GM19438 (cell line): ENCODE data around the gene MUC5B.
"Not testable (repeated sequence)": the region's sequence is repeated elsewhere in the genome, so short reads cannot be mapped to it uniquely, and the experiment has no call there.

ENCODE experiments used
- ATAC-seq: cut with Tn5 transposase; IDR thresholded peaks from one replicate; pipeline ENCODE4 v1.9.1; 2021; ENCODE audit warnings: low read depth; ENCODE audit not compliant: unreplicated experiment

The MUC5B gene

DNA sequence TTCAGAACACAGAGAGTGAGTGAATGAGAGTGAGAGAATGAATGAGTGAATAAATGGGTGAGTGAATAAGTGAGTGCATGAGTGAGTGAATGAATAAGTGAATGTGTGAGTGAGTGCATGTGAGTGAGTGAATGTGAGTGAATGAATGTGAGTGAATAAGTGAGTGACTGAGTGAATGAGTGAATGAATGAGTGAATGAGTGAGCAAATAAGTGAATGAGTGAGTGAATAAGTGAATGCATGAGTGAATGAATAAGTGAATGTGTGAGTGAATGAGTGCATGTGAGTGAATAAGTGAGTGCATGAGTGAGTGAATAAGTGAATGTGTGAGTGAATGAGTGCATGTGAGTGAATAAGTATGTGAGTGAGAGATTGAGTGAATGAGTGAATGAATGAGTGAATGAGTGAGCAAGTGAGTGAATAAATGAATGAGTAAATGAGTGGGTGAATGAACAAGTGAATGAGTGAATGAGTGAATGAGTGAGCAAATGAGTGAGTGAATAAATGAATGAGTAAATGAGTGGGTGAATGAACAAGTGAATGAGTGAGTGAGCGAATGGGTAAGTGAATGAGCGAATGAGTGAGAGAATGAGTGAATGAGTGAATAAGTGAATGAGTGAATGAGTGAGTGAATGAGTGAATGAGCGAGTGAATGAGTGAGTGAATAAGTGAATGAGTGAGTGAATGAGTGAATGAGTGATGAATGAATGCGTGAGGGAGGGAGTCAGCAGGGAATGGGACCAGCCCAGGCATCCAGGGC lies 21.3 kb upstream of the MUC5B start:
- no peak for ATAC-seq

DNA sequence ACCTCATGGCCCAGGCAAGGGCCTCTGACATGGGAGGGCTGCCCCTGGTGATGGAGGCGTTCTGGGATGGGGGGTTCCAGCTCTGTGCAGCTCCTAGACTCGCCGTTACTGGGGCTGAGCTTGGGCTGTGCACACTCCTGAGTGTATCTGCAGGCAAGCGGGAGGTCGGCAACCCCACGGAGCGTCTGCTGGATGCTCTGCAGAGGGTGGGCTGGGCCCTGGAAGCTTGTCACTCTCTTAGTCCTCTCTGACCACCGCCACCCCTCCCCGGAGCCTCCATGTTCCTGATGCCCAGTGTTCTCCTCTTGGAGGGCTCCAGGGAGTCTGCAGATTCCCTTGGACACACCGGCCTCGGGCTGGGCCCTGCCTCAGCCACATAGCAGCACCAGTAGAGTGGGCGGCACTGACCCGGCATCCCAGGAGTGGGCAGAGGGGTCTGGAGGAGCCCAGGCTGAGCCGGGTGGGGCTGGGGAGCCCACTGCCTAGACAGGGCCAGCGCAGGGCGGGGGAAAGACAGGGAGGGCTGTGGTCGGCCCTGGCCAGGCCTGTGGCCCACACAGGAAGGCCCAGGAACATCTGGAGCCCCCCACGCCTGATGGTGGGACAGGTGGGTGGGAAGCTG lies 20.6 kb upstream of the MUC5B start:
- ATAC-seq: no peak

DNA sequence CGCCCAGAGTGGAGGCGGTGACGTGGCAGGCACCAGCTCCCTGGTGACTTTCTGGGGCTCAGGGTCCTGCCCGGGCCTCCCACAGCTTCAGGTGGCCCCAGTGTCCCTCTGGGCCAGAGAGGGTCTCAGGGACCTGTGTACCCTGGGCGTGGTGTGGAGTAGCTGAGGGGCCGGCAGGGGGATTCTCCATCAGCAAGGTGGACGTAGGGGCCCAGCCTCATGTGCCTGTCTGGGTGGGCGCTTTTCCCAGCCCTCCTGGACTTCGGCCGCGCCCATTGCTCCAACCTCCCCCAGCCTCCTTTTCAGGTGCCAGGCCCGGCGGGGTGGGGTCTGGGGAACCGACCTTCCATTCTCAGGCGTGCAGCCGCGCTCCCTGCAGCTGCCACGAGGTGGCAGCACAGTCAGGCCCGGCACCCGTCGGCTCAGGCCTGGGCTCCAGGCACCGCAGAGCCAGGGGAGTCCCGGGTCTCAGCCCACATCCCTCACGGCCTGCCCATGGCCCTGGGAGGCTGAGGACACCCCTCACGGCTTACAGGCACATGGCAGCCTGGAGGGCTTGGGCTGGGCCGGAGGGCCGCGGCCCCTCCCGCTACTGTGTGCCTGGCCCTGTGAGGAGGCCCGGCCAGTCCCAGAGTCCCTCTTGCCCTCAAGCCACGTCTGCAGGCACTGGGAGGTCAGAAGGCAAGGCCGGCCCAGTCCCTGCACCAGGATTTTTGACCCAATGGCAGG lies 19.9 kb upstream of the MUC5B start:
- no peak for ATAC-seq

DNA sequence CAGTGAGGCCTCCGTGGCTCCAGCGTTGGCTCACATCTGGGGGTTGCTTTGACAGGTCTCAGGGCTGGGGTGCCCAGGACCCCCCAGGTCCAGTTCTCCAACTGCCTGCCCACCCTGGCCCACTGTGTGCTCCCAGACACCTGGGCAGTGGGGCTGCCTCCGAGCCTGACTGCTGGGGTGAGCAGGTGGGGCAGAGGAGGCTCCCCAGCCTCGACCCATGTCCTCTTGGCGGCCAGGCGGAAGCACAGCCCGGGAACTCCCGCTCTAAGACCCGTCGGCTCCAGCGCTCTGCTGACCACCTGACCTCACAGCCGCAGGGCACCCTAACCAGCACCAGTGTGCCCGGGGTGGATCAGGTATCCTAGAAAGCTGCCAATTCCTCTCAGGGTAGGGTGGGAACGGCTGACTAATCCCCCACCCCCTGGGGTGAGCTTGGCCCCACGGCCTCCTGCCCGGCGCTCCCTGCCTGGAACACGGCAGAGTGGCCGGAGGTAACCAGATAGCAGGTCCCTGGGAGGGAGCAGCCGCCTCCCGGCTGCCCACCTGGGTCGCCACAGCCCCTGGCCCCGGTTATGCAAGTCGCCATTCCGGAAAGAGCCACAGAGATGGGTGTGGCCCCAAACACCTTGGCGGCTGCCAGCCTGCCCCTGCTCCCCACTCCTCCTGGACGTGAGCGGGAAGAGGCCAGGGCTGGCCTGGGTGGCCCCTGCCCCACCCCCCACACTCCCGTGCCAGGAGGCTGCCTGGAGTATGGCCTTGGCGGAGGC lies 19.2 kb upstream of the MUC5B start:
- no peak for ATAC-seq

DNA sequence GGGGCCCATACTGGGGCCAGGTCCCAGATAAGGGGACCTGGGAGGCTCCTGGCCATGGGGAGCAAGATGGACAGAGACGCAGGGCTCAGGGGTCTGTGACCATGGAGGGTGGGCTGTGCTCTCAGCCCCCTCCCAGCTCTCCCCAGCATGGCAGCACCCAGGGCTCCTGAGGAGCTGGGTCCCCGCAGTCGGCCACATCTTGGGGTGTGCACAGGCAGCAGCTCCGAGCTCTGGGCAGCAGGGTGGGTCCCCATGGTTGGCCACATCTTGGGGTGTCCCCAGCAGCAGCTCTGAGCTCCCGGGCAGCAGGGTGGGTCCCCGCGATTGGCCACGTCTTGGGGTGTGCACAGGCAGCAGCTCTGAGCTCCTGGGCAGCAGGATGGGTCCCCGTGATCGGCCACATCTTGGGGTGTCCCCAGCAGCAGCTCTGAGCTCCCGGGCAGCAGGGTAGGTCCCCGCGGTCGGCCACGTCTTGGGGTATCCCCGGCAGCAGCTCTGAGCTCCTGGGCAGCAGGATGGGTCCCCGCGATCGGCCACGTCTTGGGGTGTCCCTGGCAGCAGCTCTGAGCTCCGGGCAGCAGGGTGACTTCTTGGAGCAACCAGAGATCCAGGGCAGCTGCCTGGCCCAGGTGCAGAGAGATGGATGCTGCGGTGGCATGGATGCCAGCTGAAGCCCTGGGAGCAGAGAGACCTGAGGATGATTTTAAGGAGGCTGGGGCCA lies 18.3 kb upstream of the MUC5B start:
- no peak for ATAC-seq

DNA sequence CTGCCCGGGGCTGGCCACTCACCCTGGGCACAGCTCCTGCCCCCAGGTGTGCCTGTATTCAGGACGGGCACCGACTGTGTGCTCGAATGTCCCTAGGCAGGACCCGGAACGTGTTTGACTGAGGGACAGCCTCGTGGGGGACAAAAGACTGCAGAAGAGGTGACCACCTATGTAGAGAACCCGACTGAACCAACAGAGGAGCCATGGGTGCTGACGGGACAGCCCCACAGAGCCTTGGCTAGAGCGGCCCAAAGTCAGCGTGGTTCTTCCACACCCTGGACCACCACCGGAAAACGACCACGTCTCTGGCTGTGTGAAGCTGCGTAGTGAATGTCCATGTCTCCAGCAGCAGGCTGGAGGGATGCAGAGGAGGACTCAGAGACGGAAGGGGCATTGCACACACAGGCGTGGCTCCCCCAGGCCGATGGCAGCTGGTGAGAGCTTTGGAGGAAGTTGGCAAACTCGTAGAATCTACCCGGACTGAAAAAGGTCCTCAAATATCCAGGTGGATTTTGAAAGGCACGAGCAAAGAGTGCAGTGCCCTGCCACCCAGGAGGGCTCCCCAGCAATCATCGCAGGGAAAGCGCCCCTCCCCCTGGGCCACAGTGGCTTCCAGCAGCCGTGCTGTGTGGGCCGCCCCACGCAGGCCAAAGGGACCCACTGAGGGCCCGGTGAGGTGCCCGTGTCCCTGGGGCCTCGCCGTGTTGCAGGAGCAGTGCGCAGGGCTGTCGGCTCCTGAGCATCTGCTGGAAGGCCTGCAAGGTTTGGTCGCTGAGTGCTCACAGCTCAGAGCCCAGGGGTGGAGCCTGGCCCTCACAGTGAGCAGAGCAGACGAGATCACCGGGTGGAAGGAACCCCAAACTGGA lies 17.5 kb upstream of the MUC5B start:
- ATAC-seq: no peak

DNA sequence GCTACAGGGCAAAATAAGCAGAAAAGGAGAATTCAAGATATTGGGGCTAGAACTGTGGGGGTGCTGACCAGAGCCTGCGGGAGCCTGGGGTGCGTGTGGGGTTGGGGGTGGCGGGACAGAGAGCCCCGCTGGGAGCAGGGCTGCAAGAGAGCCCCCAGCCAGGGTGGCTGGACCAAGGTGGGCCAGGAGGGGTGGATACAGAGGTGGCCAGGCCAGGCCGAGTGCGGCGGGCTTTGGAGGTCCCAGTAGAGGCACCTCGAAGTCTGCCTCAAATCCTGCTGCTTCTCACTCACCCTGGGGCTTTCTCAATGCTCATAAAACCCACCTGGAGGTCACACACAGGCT lies 16.9 kb upstream of the MUC5B start:
- ATAC-seq: no peak

DNA sequence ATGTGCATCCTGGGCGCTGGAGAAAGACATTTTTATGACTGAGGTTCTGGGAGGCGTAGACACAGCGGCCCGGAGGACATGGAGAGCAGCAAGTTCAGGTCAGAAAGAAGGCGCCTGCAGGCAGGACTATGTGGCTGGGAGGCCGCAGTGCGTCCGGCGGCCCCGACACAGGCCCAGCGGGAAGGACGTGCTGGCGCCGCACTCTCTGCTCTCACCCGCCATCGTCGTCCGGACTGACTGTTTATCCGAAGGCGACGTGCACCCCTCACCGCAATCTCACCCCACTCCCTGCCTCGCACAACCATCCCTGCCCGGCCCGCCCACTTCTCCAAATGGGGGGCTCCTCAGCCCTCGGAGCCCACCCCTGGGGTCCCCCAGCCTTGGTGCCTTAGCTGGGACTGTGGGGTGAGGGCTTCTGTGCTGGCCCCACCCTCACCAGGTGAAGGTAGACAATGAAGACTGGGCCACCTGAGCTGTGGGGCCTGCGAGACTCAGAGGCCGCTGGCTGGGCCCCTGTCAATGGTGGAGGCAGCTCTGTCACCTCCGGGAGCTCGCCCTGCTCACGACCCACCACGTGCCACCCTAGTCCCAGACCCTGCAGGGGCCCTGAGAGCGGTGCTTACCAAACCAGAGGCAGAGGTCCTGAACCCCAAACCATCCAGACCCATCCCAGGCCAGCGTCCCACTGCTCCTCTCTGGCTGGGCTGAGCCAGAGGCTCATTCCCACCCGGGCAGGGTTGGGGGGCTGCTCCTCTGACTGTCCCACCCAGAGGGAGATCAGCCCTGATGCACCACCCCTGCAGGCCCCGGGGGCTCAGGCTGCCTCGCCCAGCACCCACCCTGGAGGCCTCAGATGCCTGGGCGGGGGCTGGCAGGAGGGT lies 16.2 kb upstream of the MUC5B start:
- no peak for ATAC-seq

DNA sequence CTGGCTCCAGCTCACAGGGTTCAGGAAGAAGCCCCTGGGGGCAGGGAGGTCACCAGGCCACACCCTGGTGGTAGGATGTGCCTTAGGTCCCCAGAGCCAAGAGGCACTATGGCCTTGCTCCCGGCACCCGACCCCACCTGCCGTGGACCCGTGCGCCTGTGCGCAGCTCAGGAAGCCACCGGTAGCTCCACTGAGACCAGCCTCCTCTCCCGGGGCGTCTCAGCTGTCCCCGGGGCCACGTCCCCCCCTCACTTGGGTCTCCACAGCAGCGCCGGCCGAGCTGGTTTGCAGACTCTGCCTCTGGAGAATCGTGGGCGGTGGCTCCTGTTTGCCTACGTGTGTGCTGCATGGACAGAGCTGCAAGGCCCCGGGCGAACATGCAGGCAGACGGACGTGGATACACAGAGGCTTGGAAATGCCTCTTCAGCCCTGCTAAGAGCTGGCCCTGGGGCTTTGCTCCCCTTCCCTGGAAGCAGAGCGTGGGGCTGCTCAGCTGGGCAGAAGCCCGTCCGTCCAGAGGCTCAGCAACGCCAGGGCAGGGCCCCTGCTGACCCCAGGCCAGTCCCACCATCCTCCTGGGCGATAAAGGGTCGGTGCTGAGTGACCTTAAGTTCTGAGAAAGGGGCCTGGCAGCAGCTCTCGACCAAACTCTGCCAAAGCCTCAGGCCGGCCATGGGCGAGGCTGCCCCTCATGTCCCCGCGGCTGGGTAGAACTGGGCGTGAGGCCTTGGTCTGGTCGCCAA lies 15.3 kb upstream of the MUC5B start:
- no peak for ATAC-seq

DNA sequence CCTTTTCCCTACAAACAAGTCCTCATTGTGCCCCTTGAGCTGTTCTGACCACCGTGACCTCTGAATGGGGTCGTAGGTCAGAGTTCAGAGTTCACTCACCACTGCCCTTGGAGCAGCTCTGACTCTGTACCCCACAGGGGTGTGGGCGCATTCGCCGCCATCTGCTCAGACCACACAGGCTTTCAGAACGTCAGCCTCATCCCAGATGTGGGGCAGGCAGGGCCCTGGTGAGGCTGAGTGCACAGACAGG lies 14.8 kb upstream of the MUC5B start:
- no peak for ATAC-seq

DNA sequence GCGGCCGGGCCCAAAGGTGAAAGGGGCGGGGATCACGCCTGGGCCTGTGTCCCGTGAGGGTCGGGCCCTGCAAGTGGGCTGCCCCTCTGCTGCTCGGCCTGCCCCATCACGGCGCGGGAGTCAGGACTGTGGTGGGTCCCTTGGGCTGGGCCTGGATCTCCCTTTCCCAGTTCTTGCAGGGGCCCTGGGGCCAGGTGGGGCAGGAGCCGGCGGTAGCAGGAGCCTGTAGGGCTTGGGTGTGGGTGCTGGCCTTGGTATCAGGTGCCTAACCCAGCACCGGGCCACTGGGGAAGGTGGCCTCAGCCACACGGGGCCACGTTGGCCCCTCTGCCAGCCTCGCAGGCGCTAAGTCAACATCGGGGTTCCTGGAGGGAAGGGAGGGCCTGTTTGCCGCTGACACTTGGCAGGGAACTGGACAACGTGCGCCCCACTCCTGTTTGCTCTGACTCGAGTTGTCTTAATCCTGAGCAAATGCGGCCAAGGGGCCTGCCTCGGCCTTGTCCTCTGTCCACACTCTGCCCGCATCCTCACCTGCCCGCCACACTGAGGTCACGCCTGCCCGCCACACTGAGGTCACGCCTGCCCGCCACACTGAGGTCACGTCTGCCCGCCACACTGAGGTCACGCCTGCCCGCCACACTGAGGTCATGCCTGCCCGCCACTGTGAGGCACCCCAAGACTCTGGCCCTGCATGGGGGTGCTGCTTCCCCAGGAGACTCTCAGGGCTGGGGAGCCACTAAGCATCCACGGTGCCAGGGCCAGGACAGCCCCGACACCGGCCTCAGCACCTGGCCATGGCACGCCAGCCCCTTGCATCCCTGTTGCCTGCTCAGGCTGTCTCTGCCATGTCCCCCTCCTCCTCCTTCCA lies 14.2 kb upstream of the MUC5B start:
- no peak for ATAC-seq

DNA sequence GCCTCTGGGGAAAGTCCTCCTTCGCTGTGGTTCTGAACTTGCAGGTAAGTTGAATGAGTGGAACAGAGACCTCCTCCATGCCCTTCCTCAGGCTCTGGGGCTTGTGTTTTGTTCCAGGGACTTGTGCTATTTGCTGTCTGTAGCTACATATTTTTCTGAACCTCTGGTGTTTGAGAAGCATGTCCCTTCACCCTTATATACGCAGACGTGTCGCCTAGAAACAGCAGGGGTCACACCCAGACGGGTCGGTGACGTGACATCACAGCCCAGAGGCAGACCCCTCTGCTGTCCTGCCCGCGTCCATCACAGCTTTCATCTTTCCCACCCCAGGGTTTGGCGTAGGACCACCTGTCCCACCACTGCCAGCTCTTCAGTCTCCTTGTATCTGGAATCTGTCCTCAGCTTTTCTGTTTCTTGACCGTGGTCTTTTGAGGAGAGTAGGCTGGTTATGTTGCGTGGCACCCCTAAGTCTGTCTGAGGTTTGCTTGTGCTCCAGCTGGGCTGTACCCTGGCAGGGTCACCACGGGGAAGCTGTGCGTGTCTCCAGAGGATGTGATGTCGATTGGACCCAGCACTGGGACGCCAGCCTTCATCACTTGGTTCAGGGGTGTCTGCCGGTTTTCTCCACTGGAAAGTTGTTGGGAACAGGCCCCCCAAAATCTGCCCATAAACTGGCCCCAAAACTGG lies 13.4 kb upstream of the MUC5B start:
- no peak for ATAC-seq

DNA sequence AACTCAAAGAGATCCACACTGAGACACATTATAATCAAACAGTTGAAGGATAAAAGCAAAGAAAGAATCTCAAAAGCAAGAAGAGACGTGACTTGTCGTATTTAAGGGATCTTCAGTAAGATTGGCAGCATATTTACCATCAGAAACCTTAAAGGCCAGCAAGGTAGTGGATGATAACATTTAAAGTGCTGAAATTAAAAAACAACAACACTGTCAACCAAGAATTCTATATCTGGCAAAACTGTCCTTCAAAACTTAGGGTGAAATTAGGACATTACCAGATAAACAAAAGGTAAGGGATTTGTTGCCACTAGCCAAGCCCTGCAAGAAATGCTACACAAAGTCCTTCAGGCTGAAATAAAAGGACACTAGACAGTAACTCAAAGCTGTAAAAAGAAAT lies 11.0 kb upstream of the MUC5B start:
- ATAC-seq: no peak

DNA sequence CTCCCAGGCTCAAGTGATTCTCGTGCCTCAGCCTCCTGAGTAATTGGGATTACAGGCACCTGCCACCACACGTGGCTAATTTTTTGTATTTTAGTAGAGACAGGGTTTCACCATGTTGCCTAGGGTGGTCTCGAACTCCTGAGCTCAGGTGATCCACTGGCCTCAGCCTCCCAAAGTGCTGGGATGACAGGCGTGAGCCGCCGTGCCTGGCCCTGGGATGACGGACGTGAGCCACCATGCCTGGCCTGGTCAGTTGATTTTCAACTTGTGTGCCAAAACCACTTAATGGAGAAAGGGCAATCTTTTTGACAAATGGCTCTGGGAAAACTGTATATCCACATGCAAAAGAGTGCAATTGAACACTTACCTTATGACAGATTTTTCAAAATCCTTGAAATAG lies 7.0 kb upstream of the MUC5B start:
- not testable (repeated sequence) for ATAC-seq

DNA sequence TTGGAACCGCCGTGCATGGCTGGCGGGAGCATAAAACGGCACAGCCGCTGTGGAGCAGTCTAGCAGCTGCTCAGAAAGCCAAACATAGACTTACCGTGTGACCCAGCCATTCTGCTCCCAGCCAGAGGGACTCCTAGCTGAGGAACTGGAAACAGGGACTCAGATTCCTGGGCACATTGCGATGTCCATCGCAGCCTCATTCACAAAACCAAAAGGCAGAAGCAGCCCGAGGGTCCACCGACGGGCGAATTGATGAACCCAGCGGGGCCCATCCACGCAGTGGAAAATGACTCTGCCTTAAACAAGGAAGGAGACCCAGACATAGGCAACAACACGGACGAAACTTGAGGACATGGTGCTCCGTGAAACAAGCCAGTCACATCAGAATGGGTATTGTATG lies 5.7 kb upstream of the MUC5B start:
- ATAC-seq: no peak

DNA sequence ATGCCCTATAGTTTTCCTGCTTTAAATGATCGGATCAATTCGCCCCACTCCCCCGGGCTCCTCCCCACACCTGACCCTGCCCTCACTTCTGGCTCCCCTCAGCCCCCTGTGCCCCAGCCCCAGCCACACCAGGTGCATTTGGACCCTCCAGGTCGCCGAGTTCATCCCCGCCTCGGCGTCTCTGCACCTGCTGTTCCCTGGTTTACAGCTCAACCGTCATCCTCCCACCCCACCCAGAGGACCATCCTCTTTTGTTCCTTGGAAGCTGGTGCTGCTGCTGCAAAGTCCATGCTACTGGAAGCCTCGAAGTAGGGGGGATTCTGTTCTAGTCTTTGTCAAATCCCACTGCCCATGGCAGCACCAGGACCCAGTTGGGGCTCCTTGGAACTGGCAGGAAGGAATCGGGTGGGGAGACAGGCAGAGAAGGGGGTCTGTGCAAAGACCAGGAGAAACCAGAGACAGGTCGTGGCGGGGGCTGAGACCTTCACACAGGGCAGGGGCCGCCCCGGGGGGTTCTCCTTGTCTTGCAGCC lies 4.5 kb upstream of the MUC5B start:
- ATAC-seq: no peak
